GM19397 (cell line): ENCODE data around the gene SYTL1.
A peak's percentile ranks its signal among the peaks of the same experiment; 100 is the strongest.

Experiments
- ATAC-seq: cut with Tn5 transposase; IDR thresholded peaks from one replicate; pipeline ENCODE4 v1.9.1; 2021; ENCODE audit warnings: mild to moderate bottlenecking, moderate library complexity; ENCODE audit not compliant: unreplicated experiment

The SYTL1 gene

DNA sequence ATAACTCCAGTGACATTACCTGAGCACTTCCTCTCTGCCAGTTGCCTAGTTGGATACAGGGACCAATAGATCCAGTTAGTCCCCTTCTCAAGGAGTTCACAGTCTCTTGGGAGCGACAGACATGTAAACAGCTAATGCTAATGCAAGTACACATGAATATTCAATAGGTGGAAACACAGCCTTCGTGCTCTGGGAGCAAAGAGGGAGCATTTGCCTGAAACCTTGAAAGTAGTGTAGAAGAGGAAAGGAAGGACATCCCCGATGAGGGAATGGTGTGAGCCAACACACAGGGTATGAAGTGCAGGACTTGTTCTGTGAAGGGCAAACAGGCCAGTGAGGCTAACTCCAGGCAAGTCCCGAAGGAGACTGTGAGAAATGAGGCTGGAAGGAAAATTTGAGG is 23.7 kb upstream of the SYTL1 start:
- ATAC-seq: no peak

DNA sequence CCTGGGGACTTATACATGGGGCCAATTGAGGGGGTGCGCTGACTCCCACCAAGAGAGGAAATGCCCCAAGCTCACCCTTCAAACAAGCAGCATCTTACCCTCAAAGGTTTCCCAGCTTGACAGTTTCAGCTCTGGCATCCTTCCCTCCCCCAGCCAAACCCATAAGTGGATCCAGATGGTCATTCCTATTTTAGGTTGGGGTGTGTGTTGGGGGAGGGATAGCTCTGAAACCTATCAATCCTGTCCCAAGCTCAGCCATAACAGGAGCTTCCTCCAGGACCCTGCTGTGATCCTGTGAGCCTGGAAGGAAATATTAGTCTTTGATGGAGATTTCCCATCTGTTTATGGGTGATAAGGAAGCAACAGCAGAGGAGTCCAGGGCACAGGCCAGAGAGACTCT is 23.2 kb upstream of the SYTL1 start:
- ATAC-seq: no peak

DNA sequence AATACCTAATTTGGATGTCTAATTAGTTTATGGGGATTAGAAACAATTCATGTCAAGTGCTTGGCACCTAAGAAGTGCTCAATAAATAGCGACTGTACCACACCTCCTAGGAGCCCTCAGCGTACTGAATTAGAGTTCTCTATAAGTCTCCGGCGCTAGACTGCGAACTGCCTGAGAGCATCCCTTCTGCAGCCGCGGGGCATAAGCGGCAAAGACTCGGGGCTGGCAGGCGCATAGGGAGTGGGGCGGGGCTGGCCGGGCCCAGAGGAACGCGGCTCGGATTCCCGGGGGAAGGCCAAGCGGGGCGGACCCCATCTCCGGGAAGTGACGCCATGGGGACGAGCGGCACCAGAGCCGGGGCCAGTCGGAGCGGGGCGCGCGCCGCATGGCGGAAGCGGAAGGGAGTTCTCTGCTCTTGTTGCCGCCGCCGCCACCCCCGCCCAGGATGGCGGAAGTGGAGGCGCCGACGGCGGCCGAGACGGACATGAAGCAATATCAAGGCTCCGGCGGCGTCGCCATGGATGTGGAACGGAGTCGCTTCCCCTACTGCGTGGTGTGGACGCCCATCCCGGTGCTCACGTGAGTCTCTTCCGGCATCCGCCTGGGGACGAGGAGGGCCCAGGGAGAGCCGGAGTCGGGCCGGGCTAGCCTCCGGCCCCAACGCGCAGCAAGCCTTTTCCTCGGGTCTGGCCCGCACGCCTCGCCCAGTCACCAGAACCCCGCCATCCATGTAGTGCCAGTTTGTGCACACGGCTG is 19.8 kb upstream of the SYTL1 start, which contains the start of gene TMEM222:
TMEM222 (plus strand) TSS at position 351 of the 756 bp plus-strand sequence; CDS start at position 386, 35 bp downstream.
- ATAC-seq: peak; percentile 92

DNA sequence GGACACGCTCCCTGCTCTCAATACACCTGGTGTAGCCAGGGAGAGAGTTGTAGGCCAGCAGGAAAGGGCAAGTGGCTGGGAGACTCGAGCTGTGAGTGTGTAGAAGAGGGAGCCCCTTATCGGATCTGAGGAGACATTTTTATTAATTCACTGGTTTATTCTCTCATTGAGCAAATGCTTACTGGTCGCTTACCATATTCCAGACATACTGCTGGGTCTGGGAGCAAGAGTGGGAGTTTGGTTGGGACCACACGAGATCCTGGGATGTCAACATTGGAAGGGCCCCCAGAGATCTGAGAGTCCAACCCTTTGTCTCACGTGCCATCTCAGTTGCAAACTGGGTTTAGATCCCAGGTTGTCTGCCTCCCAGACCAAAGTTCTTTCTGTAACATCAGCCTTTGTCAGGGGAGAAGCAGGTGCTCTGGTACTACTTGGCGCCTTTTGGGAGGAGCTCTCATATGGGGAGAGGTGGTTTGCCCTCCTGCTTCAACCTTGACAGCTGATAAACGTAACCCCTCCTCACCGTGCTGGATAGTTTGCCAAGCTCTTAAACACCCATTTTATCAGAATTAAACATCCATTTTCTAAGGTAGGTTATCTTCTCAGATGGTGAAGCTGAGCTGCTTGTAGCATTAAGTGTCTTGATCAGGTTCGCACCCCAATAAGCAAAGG is 19.1 kb upstream of the SYTL1 start:
- no peak for ATAC-seq

DNA sequence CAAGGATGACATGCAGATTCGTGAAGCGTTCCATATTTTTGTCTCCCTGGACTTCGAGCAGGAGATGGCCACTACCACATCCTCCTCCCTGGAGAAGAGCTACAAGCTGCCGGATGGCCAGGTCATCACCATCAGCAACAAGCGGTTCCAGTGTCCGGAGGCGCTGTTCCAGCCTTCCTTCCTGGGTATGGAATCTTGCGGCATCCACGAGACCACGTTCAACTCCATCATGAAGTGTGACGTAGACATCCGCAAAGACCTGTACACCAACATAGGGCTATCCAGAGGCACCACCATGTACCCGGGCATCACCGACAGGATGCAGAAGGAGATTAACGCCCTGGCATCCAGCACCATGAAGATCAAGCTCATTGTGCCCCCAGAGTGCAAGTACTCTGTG is 16.5 kb upstream of the SYTL1 start:
- no peak for ATAC-seq

DNA sequence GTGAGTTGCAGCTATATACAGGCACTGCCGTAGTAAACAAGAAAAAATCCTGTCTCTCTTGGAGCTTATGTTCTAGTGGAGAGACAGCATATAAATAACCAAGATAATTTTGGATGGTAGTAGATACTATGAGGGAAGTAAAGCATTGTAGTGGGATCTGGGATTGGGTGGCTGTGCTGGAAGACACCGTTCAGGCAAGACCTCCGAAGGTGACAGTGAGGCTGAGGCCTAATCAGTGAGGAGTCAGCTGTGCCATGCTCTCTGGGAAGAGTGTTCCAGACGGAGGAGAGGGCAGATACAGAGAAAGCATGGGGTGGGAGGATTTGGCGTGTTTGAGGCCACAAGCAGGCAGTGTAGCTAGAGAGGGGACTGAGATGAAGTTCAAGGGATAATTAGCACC is 13.9 kb upstream of the SYTL1 start:
- ATAC-seq: no peak

DNA sequence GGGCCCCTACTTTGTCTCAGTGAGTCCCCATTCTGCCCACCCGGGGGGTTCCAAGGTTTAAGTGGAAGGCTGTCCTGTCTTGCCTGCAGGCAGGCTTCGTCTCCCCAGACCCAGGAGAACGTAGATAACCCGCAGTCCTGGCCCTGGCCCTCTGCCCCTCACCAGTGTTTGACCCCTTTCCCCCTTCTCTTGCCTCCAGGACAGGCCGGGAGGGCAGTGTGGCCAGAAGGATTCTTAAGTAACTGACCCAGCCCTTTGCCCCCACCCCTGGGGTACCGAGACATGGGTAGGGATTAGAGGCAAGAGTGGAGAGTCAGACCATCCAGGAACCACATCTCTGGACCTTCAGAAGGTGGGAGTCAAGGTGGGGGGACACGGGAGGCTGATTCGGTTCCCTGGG is 11.0 kb upstream of the SYTL1 start:
- no peak for ATAC-seq

DNA sequence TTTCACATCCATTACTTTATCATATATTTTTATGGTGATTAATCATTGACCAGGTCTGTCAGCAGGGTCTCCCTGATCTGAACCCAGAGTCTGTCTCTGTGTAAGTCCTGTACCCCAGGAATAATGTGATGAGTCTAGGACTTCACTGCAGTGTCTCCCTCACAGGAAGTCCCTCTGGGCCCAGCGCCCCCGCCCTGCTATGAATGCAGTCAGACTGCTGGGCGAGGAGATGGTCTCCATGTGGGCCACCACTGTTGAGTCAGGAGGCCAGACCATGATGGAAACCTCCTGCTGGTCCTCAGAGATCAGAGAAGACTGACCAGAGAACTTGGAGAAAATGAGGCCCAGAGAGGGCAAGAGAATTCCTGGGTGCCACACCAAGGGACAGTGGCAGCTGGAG is 10.4 kb upstream of the SYTL1 start:
- ATAC-seq: no peak

DNA sequence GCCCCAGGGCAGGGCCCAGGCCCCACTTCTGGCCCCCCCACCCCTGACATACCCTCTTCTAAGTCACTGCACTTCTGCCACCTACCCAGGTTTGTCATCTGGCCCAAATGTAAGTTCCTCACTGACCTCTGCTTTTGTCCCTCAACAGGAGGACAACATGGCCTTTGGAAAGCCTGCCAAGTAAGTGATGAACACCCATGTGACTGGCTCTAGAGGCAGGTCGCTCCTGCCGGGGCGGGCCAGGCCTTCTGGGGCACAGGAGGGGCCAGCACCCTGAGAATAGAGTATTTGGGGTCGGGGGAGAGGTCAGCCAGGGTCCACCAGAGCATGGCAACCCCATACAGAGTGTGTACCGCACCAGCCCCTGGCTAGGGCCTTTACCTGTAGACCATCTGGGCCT is 9.9 kb upstream of the SYTL1 start:
- ATAC-seq: no peak

DNA sequence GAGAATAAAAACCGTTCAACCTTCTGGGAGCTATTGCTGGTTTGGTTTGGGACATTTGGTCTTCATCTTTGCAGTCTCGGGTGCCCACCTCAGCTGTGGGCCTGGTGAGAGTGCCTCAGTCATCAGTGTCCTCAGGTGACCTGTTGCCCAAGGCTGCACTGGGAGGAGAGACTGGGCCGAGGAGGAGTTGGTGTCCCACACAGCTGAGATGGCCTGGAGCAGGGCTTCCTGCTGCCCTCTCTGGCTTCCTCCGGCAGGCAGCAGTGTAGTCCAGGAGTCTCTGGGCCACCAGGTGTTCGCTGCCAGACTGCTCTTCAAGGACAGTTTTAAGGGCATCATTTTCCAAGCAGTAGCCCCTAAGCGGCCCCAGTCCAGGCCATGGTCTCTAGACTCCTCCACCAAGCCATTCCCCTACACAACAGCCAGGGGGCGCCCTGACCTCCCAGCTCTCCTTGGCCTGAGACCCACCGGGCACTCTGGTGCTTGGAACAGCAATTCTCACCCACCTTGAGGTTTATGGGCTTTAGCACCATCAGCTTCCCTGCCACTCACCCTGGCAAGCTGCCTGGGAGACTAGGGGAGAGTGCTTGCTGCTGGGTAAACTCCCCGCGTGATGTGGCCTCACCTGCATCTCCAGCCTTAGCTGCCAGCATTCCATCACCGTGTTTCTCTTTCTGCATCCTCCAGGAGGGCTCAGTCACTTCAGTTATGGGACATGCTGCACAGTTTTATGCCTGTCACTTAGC is 9.1 kb upstream of the SYTL1 start:
- ATAC-seq: no peak

DNA sequence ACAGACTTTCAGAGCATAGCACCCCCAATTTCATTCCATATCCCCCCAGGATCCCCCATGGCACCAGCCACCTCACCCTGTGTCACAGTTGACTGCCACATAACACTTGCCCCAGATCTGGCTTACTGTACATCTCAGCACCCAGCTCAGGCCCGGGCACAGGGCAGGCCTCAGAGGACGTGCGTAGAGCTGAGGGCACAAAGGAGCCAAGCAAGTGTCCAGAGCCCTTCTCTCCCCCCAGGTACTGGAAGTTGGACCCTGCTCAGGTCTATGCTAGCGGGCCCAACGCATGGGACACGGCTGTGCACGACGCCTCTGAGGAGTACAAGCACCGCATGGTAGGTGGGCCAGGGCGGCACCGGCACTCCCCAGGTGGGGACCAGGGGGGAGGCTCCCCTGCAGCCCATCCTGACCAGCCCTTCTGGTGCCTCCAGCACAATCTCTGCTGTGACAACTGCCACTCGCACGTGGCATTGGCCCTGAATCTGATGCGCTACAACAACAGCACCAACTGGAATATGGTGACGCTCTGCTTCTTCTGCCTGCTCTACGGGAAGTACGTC is 8.0 kb upstream of the SYTL1 start:
- ATAC-seq: no peak

DNA sequence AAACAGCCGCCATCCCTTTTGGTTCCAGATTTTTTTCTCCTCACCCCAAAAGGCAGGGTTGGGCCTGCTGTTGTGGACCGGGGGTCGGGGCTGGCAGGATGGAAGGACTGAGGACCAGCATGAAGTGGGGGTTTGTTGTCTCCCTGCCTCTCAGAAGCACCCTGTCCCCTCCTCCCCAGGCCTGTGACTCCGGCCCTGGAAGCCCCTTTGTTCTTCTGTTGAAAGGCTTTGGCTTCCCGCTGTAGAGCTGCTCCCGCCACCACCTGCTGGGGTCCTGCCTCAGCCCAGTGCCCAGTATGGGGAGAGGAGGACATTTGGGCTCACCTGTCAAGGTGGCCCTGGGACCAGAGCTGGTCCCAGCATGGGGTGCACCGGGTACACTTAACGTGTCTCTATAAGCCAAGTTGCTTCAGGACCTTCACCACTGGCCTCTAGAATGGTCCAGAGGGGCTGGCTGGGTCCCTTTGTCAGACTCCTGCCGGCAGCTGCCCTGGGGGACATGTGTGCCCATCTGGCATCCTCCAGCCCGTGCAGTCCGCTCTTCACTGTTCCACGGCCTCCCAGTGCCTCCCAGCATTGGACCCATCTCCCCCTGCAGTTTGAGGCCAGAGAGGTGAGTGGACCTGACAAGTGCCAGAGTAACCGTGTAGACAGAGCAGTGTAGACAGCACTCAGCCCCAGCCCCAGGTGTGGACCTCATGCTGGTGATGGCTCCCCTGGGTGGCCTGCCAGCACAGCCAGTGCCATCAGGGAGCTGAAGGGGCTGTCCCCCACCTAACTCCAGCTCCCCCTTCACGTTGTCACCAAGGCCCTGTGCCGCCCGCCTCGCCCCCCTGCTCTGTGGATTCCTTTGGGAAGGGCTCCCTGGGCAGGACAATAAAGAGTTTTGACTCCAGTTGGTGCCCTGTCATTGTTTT is 6.1 kb upstream of the SYTL1 start:
- ATAC-seq: no peak

DNA sequence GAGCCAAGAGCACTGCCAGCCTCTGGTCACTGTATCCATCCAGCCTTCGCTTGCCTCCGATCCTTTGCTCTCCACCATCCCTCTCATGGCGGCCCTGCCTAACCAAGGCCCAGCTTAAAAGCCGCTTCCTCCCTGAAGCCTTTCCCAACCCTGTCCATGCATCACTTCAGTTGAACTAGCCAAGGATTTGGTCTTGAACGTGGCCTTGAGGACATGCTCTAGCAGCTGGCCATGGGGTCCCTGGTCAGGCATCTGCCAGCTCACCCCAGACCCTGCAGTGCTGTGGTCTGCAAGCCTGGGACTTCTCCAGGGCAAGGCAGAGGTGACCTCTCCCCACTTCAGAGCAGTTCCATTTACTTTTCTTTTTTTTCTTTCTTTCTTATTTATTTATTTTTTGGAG is 5.1 kb upstream of the SYTL1 start:
- ATAC-seq: no peak

DNA sequence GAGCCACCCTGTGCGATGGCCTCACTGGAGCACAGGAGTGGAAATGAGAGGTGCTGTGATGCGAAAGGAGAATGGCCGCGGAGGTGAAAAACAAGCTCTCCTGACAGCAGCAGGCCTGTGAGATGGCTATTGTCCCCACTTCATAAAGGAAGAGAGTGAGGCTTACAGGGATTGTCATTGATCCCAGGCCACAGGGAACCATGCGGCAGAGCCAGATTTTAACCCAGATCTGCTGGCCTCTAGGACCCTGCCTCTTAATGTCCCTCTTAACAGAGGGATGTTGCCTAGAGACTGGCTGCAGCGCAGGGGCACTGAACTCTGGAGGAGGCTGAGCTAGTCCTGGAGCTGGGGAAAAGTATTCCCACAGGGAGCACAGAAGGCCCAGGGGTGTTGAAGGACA is 3.1 kb upstream of the SYTL1 start:
- ATAC-seq: no peak

DNA sequence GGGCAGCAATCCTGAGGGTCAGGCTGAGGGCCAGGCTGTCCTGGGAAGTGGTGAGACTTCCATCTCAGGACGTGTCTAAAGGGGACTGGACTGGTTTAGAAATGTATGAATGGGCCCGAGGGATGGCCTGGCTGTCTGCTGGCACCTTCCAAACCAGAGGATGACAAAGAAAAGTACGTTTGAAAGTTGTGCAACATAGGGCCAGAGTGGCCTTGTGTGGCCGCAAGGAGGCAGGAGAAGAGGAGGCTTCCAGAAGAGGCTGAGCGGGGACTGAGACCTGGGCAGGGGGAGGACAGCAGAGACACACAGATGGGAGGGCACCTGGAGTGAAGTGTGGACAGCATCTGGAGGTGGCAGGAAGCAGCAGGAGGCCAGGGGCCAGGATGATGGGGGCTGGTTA is 2.6 kb upstream of the SYTL1 start:
- ATAC-seq: no peak

DNA sequence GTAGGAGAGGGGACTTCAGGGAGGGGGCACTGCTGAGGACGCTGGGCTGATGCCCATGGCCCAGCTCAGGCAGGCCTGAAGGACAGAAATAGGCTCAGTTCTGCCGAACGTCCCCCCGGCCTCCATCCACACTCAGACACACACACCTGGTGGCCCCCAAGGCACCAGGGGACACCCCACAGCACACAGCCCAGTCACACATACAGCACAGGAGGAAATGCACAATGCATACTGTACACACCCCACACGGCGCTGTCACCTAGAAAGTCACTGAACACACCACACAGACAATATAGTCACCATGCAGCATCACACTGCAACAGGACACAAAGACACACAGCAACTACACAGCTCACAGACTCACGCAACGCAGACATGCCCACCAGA is 562 bp downstream of the SYTL1 start:
- ATAC-seq: no peak

DNA sequence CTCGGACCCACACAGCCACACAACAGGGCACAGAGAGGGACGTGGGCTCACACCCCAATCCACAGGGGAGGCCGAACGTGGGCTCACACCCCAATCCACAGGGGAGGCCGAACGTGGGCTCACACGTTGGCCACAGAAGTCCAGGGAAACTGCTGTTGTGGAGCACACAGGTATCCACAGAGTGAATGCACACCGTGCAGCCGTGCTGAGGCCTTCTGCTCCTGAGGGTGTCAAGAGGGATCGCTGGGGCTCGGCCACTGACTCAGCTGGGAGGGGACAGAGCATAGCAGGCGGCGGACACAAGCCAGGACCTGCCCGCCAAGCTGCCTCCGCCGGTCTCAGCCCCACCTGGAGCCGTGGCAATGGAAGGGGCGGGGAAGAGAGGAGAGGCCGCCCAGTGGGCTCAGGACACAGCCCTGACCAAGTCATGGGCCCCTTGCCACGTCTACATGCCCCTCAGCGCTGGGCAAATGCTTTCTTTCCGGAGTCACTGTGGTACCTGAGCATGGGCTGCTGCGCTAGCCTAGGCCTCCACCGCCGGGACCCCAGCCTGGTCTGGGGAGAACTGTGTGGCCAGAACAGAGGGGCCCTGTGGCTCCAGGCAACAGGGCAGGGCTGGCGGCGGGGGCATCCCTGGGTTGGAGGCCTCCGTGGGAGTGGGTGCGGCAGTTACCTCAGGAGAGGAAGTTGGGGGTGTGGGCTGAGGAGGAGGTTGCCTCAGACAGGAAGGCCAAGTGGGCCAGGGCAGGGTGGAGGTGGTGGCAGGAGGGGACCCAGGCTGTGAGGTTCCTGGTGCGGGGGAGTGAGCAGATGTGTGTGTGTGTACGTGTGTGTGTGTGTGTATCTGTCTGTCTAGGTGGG is 1.2 kb downstream of the SYTL1 start:
- no peak for ATAC-seq

DNA sequence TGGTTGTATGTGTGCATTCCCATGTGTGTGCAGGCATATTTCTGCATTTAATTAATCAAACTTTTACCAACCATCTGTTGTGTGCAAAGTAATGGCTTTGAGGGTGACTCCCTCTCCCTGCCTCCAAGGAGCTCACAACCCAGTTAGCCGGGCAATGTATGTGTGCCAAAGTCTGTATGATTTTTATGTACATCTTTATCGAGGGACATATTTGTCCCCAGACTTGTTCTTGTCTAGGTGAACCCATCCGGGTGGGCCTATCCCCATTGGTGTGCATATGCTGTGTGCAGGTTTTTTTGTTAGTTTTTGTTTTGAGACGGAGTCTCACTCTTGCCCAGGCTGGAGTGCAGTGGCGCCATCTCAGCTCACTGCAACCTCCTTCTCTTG is 1.8 kb downstream of the SYTL1 start:
- ATAC-seq: no peak

DNA sequence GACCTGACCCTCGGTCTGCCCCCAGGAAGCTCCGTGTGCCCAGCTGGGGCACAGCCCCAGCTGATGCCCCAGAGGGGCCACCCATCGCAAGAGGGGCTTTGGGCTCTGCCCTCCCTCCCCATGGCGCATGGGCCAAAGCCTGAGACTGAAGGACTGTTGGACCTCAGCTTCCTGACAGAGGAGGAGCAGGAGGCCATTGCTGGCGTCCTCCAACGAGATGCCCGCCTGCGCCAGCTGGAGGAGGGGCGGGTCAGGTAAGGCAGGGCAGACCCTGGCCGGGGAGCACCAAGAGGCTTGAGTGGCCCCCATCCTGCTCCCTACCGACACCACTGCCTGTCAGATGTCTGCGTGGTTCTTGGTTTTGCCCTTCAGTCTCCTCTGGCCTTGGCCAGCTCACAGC is 3.5 kb downstream of the SYTL1 start:
- no peak for ATAC-seq

DNA sequence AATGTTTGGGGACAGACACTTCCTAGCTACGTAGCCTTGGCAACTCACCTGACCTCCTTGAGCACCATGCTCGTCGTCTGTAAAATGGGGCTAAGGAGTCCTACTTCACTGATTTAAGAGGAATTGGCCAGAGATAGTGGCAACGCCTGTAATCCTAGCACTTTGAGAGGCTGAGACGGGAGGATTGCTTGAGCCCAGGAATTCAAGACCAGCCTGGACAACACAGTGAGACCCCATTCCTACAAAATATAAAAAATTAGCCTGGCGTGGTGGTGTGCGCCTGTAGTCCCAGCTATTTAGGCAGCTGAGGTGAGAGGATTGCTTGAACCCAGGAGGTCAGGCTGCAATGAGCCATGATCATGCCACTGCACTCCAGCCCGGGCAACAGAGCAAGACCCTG is 4.5 kb downstream of the SYTL1 start:
- no peak for ATAC-seq
